DND-41 (cell line): ENCODE measurements around the gene CLEC3B.
"Not testable (repeated sequence)": the region's sequence is repeated elsewhere in the genome, so short reads cannot be mapped to it uniquely, and the experiment has no call there.

Experiments
- ATAC-seq: fragments of 200-7000 bp; cut with Tn5 transposase; 3 replicates; pipeline ENCODE4 v1.9.1; 2021; ENCODE audit warnings: low read depth; ENCODE audit not compliant: insufficient read depth
- DNase-seq: peaks from one replicate; pipeline ENCODE4 v3.0.0-alpha.2; 2020
- H2AFZ ChIP-seq: 2 replicates; pipeline ENCODE4 v1.6.0; 2012; ENCODE audit warnings: low read depth, low read length
- H3K27ac ChIP-seq: 2 replicates; pipeline ENCODE4 v1.5.1; 2012; ENCODE audit warnings: low read length, inconsistent platforms
- H3K27me3 ChIP-seq: fragments of 200-600 bp; sonication (generic); 2 replicates; pipeline ENCODE4 v1.6.0; 2012; ENCODE audit warnings: low read length, mild to moderate bottlenecking, inconsistent platforms; ENCODE audit not compliant: insufficient read depth, poor library complexity
- H3K36me3 ChIP-seq: 2 replicates; pipeline ENCODE4 v1.5.1; 2012; ENCODE audit warnings: low read length, inconsistent platforms; ENCODE audit not compliant: insufficient read depth
- H3K4me1 ChIP-seq: 2 replicates; pipeline ENCODE4 v1.5.1; 2012; ENCODE audit warnings: mild to moderate bottlenecking, low read length; ENCODE audit not compliant: insufficient read depth
- H3K4me2 ChIP-seq: 2 replicates; pipeline ENCODE4 v1.6.0; 2012; ENCODE audit warnings: mild to moderate bottlenecking, moderate library complexity, low read length, inconsistent platforms; ENCODE audit not compliant: insufficient read depth
- H3K4me3 ChIP-seq, 2 experiments: fragments of 200-600 bp in 1 of 2; shearing (Covaris generic) in 1 of 2; 2 replicates each; pipeline ENCODE4 v1.5.1; 2012 to 2016; ENCODE audit warnings: inconsistent platforms in 2 of 2, low read length in 2 of 2, mild to moderate bottlenecking in 2 of 2, low read depth in 1 of 2, moderate library complexity in 1 of 2
- H3K79me2 ChIP-seq: 2 replicates; pipeline ENCODE4 v1.6.0; 2012; ENCODE audit warnings: low read length, inconsistent platforms; ENCODE audit not compliant: insufficient read depth
- H3K9ac ChIP-seq: 2 replicates; pipeline ENCODE4 v1.6.0; 2012; ENCODE audit warnings: low read depth, mild to moderate bottlenecking, inconsistent platforms, low read length, moderate library complexity
- H3K9me3 ChIP-seq: 2 replicates; pipeline ENCODE4 v1.5.1; 2012; ENCODE audit warnings: low read length, moderate library complexity, mild to moderate bottlenecking, inconsistent platforms; ENCODE audit not compliant: insufficient read depth, severe bottlenecking
- H4K20me1 ChIP-seq: 2 replicates; pipeline ENCODE4 v1.6.0; 2012; ENCODE audit warnings: low read length; ENCODE audit not compliant: insufficient read depth
- EZH2 ChIP-seq: IDR thresholded peaks from 3 replicates; pipeline ENCODE4 v1.6.1; 2012; ENCODE audit warnings: borderline replicate concordance, low read depth, mild to moderate bottlenecking, moderate library complexity, low read length, inconsistent platforms; ENCODE audit not compliant: severe bottlenecking
- TF ChIP-seq, protein P1 (sequence below): IDR thresholded peaks from 2 replicates; pipeline ENCODE4 v1.5.1; 2012; ENCODE audit warnings: borderline replicate concordance, low read length, moderate library complexity, mild to moderate bottlenecking; ENCODE audit not compliant: poor library complexity, severe bottlenecking; ENCODE audit errors: extremely low read depth

Gene CLEC3B

DNA sequence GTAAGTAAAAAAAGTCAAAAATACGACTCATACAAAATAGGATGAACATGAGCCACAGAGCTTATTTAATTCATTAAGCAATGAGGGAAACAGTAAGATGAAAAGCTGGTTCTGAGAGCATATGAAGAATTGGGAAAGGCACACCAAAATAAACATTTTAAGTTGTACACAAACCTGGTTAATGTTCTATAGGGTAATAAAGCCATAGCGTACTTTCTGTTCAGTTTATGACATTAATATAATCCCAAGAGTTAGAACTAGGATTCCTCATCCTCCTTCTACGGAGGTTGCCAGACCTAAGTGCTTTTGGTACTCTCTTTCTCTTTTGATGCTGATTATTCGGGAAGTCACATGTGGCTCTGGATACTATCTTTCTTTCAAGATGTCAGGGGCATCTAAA lies 41.4 kb downstream of the CLEC3B start:
- H3K4me3 ChIP-seq, result no peak overlapping the region
- no peak overlapping the region for H3K27ac ChIP-seq
- H3K4me2 ChIP-seq, result no peak overlapping the region
- no peaks in the 10 kb centered on the region for H4K20me1 ChIP-seq
- no peaks in the 10 kb centered on the region for H3K36me3 ChIP-seq
- TF ChIP-seq EZH2, result no peak
- no peaks in the 10 kb centered on the region for H3K27me3 ChIP-seq
- no peak overlapping the region for H3K9ac ChIP-seq
- no peaks in the 10 kb centered on the region for H3K79me2 ChIP-seq
- H3K4me1 ChIP-seq, result peaks cover 11% of the 10 kb centered on the region
- no peak for DNase-seq
- H2AFZ ChIP-seq, result no peak overlapping the region
- no peaks in the 10 kb centered on the region for H3K9me3 ChIP-seq
- no peak for ATAC-seq

DNA sequence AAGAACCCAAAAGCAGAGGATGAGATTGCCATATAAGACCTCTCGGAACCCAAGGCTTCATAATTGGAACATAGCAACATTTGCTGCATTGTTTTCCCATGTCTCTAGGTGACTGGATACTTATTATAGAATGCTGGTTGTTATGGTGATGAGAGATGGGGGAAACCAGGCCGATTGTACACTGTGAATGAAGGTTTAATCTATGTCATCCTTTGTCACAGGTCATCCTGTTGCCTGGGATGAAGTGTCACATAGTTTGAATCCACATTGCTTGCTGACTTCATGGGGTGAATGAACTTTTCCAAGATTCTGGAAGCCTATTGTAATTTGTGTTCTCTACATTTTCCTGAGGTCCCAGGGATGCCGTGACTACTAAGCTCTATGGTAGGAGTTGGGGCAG lies 41.8 kb downstream of the CLEC3B start:
- H3K79me2 ChIP-seq, result no peaks in the 10 kb centered on the region
- H3K36me3 ChIP-seq, result no peaks in the 10 kb centered on the region
- no peak overlapping the region for H2AFZ ChIP-seq
- H3K4me3 ChIP-seq, result no peak overlapping the region
- H3K27ac ChIP-seq, result no peak overlapping the region
- no peak overlapping the region for H3K9ac ChIP-seq
- no peak overlapping the region for H3K4me2 ChIP-seq
- H3K9me3 ChIP-seq, result no peaks in the 10 kb centered on the region
- H3K27me3 ChIP-seq, result no peaks in the 10 kb centered on the region
- H4K20me1 ChIP-seq, result no peaks in the 10 kb centered on the region
- no peak for TF ChIP-seq EZH2
- TF ChIP-seq, protein P1, sequence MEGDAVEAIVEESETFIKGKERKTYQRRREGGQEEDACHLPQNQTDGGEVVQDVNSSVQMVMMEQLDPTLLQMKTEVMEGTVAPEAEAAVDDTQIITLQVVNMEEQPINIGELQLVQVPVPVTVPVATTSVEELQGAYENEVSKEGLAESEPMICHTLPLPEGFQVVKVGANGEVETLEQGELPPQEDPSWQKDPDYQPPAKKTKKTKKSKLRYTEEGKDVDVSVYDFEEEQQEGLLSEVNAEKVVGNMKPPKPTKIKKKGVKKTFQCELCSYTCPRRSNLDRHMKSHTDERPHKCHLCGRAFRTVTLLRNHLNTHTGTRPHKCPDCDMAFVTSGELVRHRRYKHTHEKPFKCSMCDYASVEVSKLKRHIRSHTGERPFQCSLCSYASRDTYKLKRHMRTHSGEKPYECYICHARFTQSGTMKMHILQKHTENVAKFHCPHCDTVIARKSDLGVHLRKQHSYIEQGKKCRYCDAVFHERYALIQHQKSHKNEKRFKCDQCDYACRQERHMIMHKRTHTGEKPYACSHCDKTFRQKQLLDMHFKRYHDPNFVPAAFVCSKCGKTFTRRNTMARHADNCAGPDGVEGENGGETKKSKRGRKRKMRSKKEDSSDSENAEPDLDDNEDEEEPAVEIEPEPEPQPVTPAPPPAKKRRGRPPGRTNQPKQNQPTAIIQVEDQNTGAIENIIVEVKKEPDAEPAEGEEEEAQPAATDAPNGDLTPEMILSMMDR, result no peak
- H3K4me1 ChIP-seq, result peaks cover 11% of the 10 kb centered on the region
- no peak for DNase-seq
- no peak for ATAC-seq

DNA sequence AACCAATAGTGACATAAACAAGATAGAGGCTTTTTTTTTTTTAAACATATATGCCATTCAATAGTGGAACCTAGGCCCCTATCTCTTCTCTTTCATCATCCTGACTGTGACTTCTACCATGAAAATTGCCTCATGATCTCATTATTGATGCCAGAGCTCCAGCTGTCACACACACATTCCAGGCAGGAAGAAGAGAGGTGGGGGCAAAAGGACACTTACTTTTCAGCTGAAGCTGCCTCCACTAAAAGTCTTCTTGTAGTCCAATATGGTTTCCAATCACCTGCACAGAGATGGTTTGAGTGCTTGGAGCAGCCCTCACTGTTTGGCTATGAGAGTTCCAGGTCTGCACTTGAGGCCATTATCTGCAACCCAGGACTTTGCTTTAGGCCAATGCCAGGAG lies 45.0 kb downstream of the CLEC3B start:
- DNase-seq (no peak), ATAC-seq (no peak)
- H3K9me3 ChIP-seq, result no peaks in the 10 kb centered on the region
- H4K20me1 ChIP-seq, result no peaks in the 10 kb centered on the region
- no peak overlapping the region for H3K4me3 ChIP-seq
- TF ChIP-seq, protein P1, result no peak
- TF ChIP-seq EZH2, result no peak
- H3K36me3 ChIP-seq, result no peaks in the 10 kb centered on the region
- H3K4me1 ChIP-seq, result no peaks in the 10 kb centered on the region
- no peak overlapping the region for H3K4me2 ChIP-seq
- no peak overlapping the region for H3K9ac ChIP-seq
- H3K27me3 ChIP-seq, result no peaks in the 10 kb centered on the region
- H2AFZ ChIP-seq, result no peak overlapping the region
- H3K27ac ChIP-seq, result no peak overlapping the region
- H3K79me2 ChIP-seq, result no peaks in the 10 kb centered on the region

DNA sequence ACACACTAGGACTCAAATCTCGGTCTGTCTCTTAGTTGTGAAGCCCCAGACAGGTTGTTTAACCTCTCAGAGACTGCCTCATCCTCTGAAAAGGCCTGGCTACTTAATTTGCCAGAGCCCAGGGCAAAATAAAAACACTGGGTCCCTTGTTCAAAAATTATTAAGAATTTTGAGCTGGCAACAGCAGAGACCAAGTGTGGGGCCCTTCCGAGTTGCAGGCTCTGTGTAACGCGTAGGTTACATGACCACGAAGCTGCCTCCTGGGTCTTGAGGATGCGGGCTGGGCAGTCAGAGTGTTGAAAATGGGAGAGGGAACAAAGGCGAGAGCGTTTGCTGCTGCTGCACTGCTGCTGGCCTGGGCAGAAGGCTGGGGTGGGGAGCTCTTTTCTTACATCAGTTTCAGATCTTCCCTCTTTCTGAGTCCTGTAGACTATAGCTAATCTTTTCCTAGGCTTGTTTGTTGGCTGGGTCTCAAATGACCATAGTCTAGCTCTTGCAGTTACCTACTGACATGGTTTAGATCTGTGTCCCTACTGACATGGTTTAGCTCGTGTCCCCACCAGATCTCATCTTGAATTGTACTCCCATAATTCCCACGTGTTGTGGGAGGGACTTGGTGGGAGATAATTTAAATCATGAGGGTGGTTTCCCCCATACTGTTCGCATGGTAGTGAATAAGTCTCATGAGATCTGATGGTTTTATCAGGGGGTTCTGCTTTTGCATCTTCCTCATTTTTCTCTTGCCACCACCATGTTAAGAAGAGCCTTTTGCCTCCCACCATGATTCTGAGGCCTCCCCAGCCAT lies 49.9 kb downstream of the CLEC3B start:
- Histone ChIP-seq H2AFZ (no peak overlapping the region), H3K4me1 (no peaks in the 10 kb centered on the region), H3K27me3 (no peaks in the 10 kb centered on the region), H3K4me3 (no peak overlapping the region), H3K27ac (no peak overlapping the region), H3K79me2 (no peaks in the 10 kb centered on the region), H3K4me2 (no peak overlapping the region), H3K36me3 (no peaks in the 10 kb centered on the region), H3K9me3 (no peaks in the 10 kb centered on the region), H3K9ac (no peak overlapping the region), H4K20me1 (no peaks in the 10 kb centered on the region)
- ATAC-seq (no peak), DNase-seq (no peak)
- no peak for TF ChIP-seq EZH2
- TF ChIP-seq, protein P1, result no peak

DNA sequence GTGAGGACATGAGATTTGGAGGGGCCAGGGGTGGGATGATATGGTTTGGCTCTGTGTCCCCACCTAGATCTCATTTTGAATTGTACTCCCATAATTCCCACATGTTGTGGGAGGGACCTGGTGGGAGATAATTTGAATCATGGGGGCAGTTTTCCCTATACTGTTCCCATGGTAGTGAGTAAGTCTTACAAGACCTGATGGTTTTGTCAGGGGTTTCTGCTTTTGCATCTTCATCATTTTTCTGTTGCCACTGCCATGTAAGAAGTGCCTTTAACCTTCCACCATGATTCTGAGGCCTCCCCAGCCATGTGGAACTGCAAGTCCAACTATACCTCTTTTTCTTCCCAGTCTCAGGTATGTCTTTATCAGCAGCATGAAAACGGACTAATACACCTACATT lies 52.2 kb downstream of the CLEC3B start:
- not testable (repeated sequence) for ATAC-seq

More for the DNA sequence above, 52.2 kb downstream of the CLEC3B start:
- not testable (repeated sequence) for H3K27me3 ChIP-seq, H2AFZ ChIP-seq, H3K4me3 ChIP-seq, H3K9me3 ChIP-seq, DNase-seq, H3K4me1 ChIP-seq, H4K20me1 ChIP-seq, H3K79me2 ChIP-seq, H3K9ac ChIP-seq, H3K27ac ChIP-seq, H3K36me3 ChIP-seq, H3K4me2 ChIP-seq
